ENCODE results near the gene C19orf53. TPM values are rescaled to one million over a fixed set of nuclear protein-coding genes. Genes with fewer than 3 reads are reported as not detected.

The C19orf53 gene
- total and polyA plus RNA-seq, 10 of the 15 experiments (the other 5 are each of a cell fraction or from before 2014, with no cell fraction given): 109 to 449 (median 218) TPM

- in situ Hi-C loops (cut with MboI): no loop called here
- RAD21 ChIA-PET (ENCODE audit: unreplicated experiment): interaction anchor here (0.7 to 1.9 kb wide), 10 partner anchors 10 to 143 kb away, joined by 3 to 12 read pairs (median 4); partner anchors contain the start of genes C19orf53 and ZSWIM4
- ATAC-seq (peak; percentile 100), DNase-seq (ENCODE audit: low read depth, low spot score) (peak; percentile 72), FAIRE-seq (peak; percentile 71)
- Histone ChIP-seq H3K36me3 (ENCODE audit: control insufficient read depth in 2 of 2, insufficient read depth in 2 of 2, low read length in 1 of 2) (no peaks in the 10 kb centered on the region), H3K27me3 (replicated peaks in 1 of 2; ENCODE audit: control insufficient read depth in 2 of 2, insufficient read depth in 2 of 2, low read length in 1 of 2) (no peaks in the 10 kb centered on the region), H3K27ac (ENCODE audit: control insufficient read depth, insufficient read depth) (peak overlapping the region; percentile 81), H2AFZ (ENCODE audit: control insufficient read depth, low read depth, low read length) (peak overlapping the region; percentile 77), H4K20me1 (ENCODE audit: control insufficient read depth, insufficient read depth) (no peaks in the 10 kb centered on the region), H3K4me3 (peak overlapping the region; percentile 77), H3K79me2 (ENCODE audit: control insufficient read depth, insufficient read depth, low read length) (no peaks in the 10 kb centered on the region), H3K9me3 (replicated peaks; ENCODE audit: control insufficient read depth, insufficient read depth, low read length) (no peaks in the 10 kb centered on the region; the same call in 2 of the 3 replicates), H3K4me1 (ENCODE audit: control insufficient read depth, insufficient read depth, low read length) (peaks cover 15% of the 10 kb centered on the region), H3K4me2 (ENCODE audit: control insufficient read depth, insufficient read depth) (peak overlapping the region; percentile 87), H3K9ac (ENCODE audit: control insufficient read depth, insufficient read depth, low read length) (peak overlapping the region; percentile 74)
- intact Hi-C loops (cut with micrococcal nuclease; ENCODE audit: unreplicated experiment): no loop called here
- SMC1A ChIA-PET (ENCODE audit: uncharacterized antibody, unreplicated experiment): interaction anchor here (0.8 to 1.5 kb wide), 8 partner anchors 9 to 131 kb away, joined by 3 to 7 read pairs (median 3); no protein-coding TSS in a partner anchor
- 2% methylated on average over 39 of the region's 39 CpGs for WGBS (ENCODE audit: insufficient coverage, insufficient replicate concordance, low lambda C conversion rate, missing lambda C conversion rate)
- CTCF ChIA-PET: interaction anchor here (0.8 to 3.7 kb wide), 6 partner anchors 10 to 142 kb away, joined by 3 to 28 read pairs (median 5); a partner anchor contains a TSS
- POLR2A ChIA-PET: interaction anchor here (0.6 to 1.3 kb wide), 8 partner anchors 16 to 352 kb away, joined by 3 to 9 read pairs (median 4); partner anchors contain the start of gene C19orf53
- BruUV-seq (replicated peaks): no TSS peak
- peak; percentile 76 for TF ChIP-seq ATF2 (IDR thresholded peaks at IDR 0.05; ENCODE audit: low read length)
- TF ChIP-seq TCF3 (IDR thresholded peaks at IDR 0.05; ENCODE audit: borderline replicate concordance, insufficient read depth, low read depth, low read length): no peak
- no peak for TF ChIP-seq ZBTB33 (IDR thresholded peaks at IDR 0.05)
- TF ChIP-seq HSF1 (IDR thresholded peaks at IDR 0.05; ENCODE audit: low read depth, low read length): no peak
- TF ChIP-seq CTCF (IDR thresholded peaks at IDR 0.05 in 2 of 3, conservative IDR thresholded peaks at IDR 0.05 in 1 of 3; ENCODE audit: control insufficient read depth in 2 of 3, extremely low read depth in 1 of 3, insufficient read depth in 1 of 3, low read depth in 3 of 3, low read length in 3 of 3): no peak
- peak; percentile 39; the same call in 1 of the 2 replicates for TF ChIP-seq YY1 (IDR thresholded peaks at IDR 0.05; ENCODE audit: low read depth, low read length)
- peak; percentile 88 for TF ChIP-seq IRF4 (IDR thresholded peaks at IDR 0.05; ENCODE audit: low read depth, low read length)
- no peak for TF ChIP-seq MTA3 (IDR thresholded peaks at IDR 0.05; ENCODE audit: borderline replicate concordance, low read length)
- no peak; the same call in 1 of the 2 replicates for TF ChIP-seq IRF3 (IDR thresholded peaks at IDR 0.05)
- no peak for TF ChIP-seq WRNIP1 (IDR thresholded peaks at IDR 0.05; ENCODE audit: borderline replicate concordance, low read depth, low read length)
- no peak for TF ChIP-seq HDGF (IDR thresholded peaks at IDR 0.05)
- peak; percentile 99 for TF ChIP-seq RUNX3 (IDR thresholded peaks at IDR 0.05; ENCODE audit: low read length)
- no peak for TF ChIP-seq NFXL1 (IDR thresholded peaks at IDR 0.05; ENCODE audit: borderline replicate concordance)
- peak; percentile 90 for TF ChIP-seq DPF2 (IDR thresholded peaks at IDR 0.05)
- no peak for TF ChIP-seq PAX8 (IDR thresholded peaks at IDR 0.05)
Measured at GRCh38 chr19:13731147-13731964, 42.9 kb upstream of the C19orf53 start.

Measured in GM12878 (cell line).